SK-N-SH treated with all-trans-retinoic acid at 6 μM for 48 hours (cell line): ENCODE results near the gene SDHB.

Experiments
- ZFP30 ChIP-seq: fragments of 450-650 bp; formaldehyde crosslinking; IDR thresholded peaks from 2 replicates; pipeline ENCODE4 v1.5.0; 2022; ENCODE audit warnings: mild to moderate bottlenecking, moderate library complexity
- TF ChIP-seq, protein P1 (sequence below): fragments of 250-450 bp; sonication (Bioruptor Pico); IDR thresholded peaks from 2 replicates; pipeline ENCODE4 v1.5.1; 2020; ENCODE audit warnings: low read depth, mild to moderate bottlenecking, moderate library complexity
- TF ChIP-seq, protein P2 (sequence below): fragments of 250-450 bp; sonication (Bioruptor Pico); IDR thresholded peaks from 2 replicates; pipeline ENCODE4 v1.5.0; 2020; ENCODE audit warnings: mild to moderate bottlenecking, moderate library complexity

DNA sequence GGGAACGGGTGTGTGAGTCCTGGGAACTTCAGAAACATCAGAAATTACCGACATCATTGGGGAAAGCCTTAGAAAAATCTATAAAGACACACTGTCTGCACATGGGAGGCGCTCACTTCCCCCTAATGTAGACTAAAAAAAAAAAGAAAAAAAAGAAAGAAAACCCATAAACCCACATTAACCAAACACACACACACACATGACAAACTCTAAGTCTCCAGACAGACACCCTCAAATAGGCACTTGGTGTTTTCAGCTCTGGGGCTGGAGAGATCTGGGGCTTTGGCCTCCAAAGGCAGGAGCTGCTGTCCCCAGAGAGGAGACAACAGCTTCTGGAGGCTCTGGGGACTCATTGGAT is 13.2 kb upstream of the SDHB start:
- TF ChIP-seq, protein P1, sequence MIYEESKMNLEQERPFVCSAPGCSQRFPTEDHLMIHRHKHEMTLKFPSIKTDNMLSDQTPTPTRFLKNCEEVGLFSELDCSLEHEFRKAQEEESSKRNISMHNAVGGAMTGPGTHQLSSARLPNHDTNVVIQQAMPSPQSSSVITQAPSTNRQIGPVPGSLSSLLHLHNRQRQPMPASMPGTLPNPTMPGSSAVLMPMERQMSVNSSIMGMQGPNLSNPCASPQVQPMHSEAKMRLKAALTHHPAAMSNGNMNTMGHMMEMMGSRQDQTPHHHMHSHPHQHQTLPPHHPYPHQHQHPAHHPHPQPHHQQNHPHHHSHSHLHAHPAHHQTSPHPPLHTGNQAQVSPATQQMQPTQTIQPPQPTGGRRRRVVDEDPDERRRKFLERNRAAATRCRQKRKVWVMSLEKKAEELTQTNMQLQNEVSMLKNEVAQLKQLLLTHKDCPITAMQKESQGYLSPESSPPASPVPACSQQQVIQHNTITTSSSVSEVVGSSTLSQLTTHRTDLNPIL (CRISPR knock-in tag), result no peak
- no peak for TF ChIP-seq ZFP30
- TF ChIP-seq, protein P2, sequence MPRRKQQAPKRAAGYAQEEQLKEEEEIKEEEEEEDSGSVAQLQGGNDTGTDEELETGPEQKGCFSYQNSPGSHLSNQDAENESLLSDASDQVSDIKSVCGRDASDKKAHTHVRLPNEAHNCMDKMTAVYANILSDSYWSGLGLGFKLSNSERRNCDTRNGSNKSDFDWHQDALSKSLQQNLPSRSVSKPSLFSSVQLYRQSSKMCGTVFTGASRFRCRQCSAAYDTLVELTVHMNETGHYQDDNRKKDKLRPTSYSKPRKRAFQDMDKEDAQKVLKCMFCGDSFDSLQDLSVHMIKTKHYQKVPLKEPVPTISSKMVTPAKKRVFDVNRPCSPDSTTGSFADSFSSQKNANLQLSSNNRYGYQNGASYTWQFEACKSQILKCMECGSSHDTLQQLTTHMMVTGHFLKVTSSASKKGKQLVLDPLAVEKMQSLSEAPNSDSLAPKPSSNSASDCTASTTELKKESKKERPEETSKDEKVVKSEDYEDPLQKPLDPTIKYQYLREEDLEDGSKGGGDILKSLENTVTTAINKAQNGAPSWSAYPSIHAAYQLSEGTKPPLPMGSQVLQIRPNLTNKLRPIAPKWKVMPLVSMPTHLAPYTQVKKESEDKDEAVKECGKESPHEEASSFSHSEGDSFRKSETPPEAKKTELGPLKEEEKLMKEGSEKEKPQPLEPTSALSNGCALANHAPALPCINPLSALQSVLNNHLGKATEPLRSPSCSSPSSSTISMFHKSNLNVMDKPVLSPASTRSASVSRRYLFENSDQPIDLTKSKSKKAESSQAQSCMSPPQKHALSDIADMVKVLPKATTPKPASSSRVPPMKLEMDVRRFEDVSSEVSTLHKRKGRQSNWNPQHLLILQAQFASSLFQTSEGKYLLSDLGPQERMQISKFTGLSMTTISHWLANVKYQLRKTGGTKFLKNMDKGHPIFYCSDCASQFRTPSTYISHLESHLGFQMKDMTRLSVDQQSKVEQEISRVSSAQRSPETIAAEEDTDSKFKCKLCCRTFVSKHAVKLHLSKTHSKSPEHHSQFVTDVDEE (CRISPR knock-in tag), result no peak
